Naive thymus-derived CD4-positive, alpha-beta T cell (primary cell): ENCODE data around the gene CHI3L2. TPM values are rescaled to one million over a fixed set of nuclear protein-coding genes. Genes with fewer than 3 reads are reported as not detected.

Source experiments
- ATAC-seq: fragments of 150-1000 bp; cut with Tn5 transposase; 2 replicates; pipeline ENCODE4 v1.10.0; 2021; ENCODE audit warnings: mild to moderate bottlenecking, moderate library complexity
- CTCF ChIA-PET: fragments of 350-600 bp; sonication (Branson Sonifier 250); formaldehyde crosslinking; loops from one replicate; lab custom pipeline; 2021; ENCODE audit warnings: antibody characterized with exemption; lab: Charles Lee
- POLR2A ChIA-PET: fragments of 350-600 bp; sonication (Branson Sonifier 250); formaldehyde crosslinking; loops from one replicate; lab custom pipeline; 2021; ENCODE audit warnings: antibody characterized with exemption, inconsistent platforms; lab: Charles Lee
- DNase-seq, 9 donors: peaks; one replicate each; pipeline versions ENCODE4 v3.0.0 to v3.0.0-alpha.2; 2020 to 2022; ENCODE audit warnings: mixed read lengths in 1 of 9
- H3K27ac ChIP-seq: one replicate; pipeline ENCODE4 v1.7.0; 2013; ENCODE audit warnings: mild to moderate bottlenecking, low read depth, low read length, moderate library complexity
- H3K27me3 ChIP-seq, 2 donors: one replicate each; pipeline ENCODE4 v1.7.0; 2013; ENCODE audit warnings: low read length in 2 of 2, mild to moderate bottlenecking in 2 of 2, moderate library complexity in 2 of 2; ENCODE audit not compliant: control insufficient read depth in 2 of 2, insufficient read depth in 2 of 2
- H3K36me3 ChIP-seq, 3 experiments: 1 replicate in 2 of 3; 2 replicates in 1 of 3; pipeline ENCODE4 v1.7.0; 2013; ENCODE audit warnings: low read length in 3 of 3, mild to moderate bottlenecking in 3 of 3, moderate library complexity in 1 of 3; ENCODE audit not compliant: insufficient read depth in 3 of 3, control insufficient read depth in 2 of 3
- H3K4me1 ChIP-seq, 2 donors: one replicate each; pipeline ENCODE4 v1.7.0; 2013; ENCODE audit warnings: low read length in 2 of 2, mild to moderate bottlenecking in 2 of 2, moderate library complexity in 1 of 2; ENCODE audit not compliant: control insufficient read depth in 2 of 2, insufficient read depth in 2 of 2
- H3K4me3 ChIP-seq: 2 replicates; pipeline ENCODE4 v1.7.0; 2013; ENCODE audit warnings: mild to moderate bottlenecking, low read length
- H3K9me3 ChIP-seq, 3 experiments: 1 replicate in 2 of 3; 2 replicates in 1 of 3; pipeline ENCODE4 v1.7.0; 2013; ENCODE audit warnings: low read length in 3 of 3; ENCODE audit not compliant: control insufficient read depth in 2 of 3
- H3K27ac Mint-ChIP-seq, 9 donors: one replicate each; pipeline ENCODE4 v1.8.0; 2020 to 2022; ENCODE audit warnings: mixed read lengths in 9 of 9, mild to moderate bottlenecking in 8 of 9, moderate library complexity in 5 of 9, inconsistent platforms in 2 of 9
- H3K27me3 Mint-ChIP-seq, 5 donors: one replicate each; pipeline ENCODE4 v1.8.0; 2021 to 2022; ENCODE audit warnings: mixed read lengths in 5 of 5, mild to moderate bottlenecking in 1 of 5
- H3K36me3 Mint-ChIP-seq, 5 donors: one replicate each; pipeline ENCODE4 v1.8.0; 2020 to 2022; ENCODE audit warnings: mixed read lengths in 5 of 5, mild to moderate bottlenecking in 3 of 5, inconsistent platforms in 1 of 5
- H3K4me1 Mint-ChIP-seq, 7 donors: one replicate each; pipeline ENCODE4 v1.8.0; 2020 to 2022; ENCODE audit warnings: mixed read lengths in 7 of 7, mild to moderate bottlenecking in 3 of 7, inconsistent platforms in 1 of 7
- H3K4me3 Mint-ChIP-seq, 10 donors: one replicate each; pipeline ENCODE4 v1.8.0; 2020 to 2022; ENCODE audit warnings: mild to moderate bottlenecking in 10 of 10, mixed read lengths in 10 of 10, moderate library complexity in 6 of 10, inconsistent platforms in 2 of 10
- H3K9me3 Mint-ChIP-seq, 11 donors: one replicate each; pipeline ENCODE4 v1.8.0; 2020 to 2022; ENCODE audit warnings: mixed read lengths in 11 of 11, mild to moderate bottlenecking in 4 of 11, inconsistent platforms in 1 of 11, moderate library complexity in 1 of 11
- intact Hi-C, 2 donors: fragments of 100-400 bp; cut with micrococcal nuclease; formaldehyde crosslinking; loops; one replicate each; pipeline ENCODE4 v1.15.1; 2023
- polyA plus RNA-seq, 2 donors: library from polyadenylated mRNA; unstranded; fragments of 300-500 nt; fragmentation: Illumina TruSeq; gene quantifications; one replicate each; pipeline ENCODE4 v1.2.3, GENCODE V29; 2021
- total RNA-seq, 6 experiments: library from RNA in 5 of 6; stranded (reverse) in 5 of 6; gene quantifications; 1 replicate in 5 of 6; 2 replicates in 1 of 6; pipeline ENCODE4 v1.2.3 and lab custom pipeline; 2021 to 2026

The CHI3L2 gene
- total and polyA plus RNA-seq, 7 experiments from 2014 or later, result 7.0 to 136 (median 29.1) TPM

- DNase-seq, result peak in 7 of 9 donors; percentile 25 to 54 (median 37)
These were observed 24.1 kb downstream of the CHI3L2 start for GRCh38 chr1:111251570-111251969.

DNA sequence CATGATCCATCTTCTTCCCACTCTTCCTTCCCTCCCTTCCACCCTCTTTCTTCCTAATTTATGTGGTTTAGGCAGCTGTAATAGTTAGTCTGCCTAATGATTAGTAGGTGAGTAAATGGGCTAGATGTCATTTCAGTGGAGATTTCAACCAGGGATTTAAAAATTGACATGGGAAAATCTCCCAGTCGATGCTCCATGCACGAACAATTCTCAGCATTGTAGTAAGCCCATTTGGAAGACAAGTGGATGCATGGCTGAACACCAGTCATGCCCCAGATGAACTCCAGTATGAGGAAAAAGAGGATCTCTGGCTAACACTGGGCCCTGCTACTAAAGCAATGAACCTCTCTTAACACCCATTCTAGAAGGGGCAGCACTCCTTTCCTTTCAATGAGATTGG lies 25.3 kb downstream of the CHI3L2 start:
- ChIA-PET CTCF (interaction anchor here (1.4 kb wide), 1 partner anchor 147 kb away, joined by 4 read pairs; no protein-coding TSS in a partner anchor), POLR2A (interaction anchor here (0.8 to 2.2 kb wide), 2 partner anchors 27 to 30 kb away, joined by 4 to 11 read pairs; no protein-coding TSS in a partner anchor)
- intact Hi-C loops, result no loop called here
- Mint-ChIP-seq H3K9me3 (no peaks in the 10 kb centered on the region), H3K27me3 (peaks cover 0 to 8% (median 0%) of the 10 kb centered on the region in 5 donors), H3K27ac (peak overlapping the region in 3 of 9 donors; percentile 37 to 60 (median 51)), H3K36me3 (peaks cover 0 to 3% (median 0%) of the 10 kb centered on the region in 5 donors), H3K4me1 (peaks cover 9 to 46% (median 39%) of the 10 kb centered on the region in 7 donors), H3K4me3 (no peak overlapping the region)
- H3K4me3 ChIP-seq, result no peak overlapping the region
- no peak overlapping the region for H3K27ac ChIP-seq
- ATAC-seq (no peak), DNase-seq (no peak)
- no peaks in the 10 kb centered on the region for H3K9me3 ChIP-seq
- peaks cover 4 to 10% of the 10 kb centered on the region in 2 donors for H3K4me1 ChIP-seq
- H3K27me3 ChIP-seq, result no peaks in the 10 kb centered on the region
- no peaks in the 10 kb centered on the region for H3K36me3 ChIP-seq

More at GRCh38 chr1:111251570-111251969, 24.1 kb downstream of the CHI3L2 start:
- no peak overlapping the region for H3K4me3 ChIP-seq
- Mint-ChIP-seq H3K4me3 (peak overlapping the region in 6 of 10 donors; percentile 7 to 56 (median 24)), H3K4me1 (peaks cover 9 to 45% (median 39%) of the 10 kb centered on the region in 7 donors), H3K36me3 (peaks cover 0 to 3% (median 0%) of the 10 kb centered on the region in 5 donors), H3K27me3 (peaks cover 0 to 8% (median 0%) of the 10 kb centered on the region in 5 donors), H3K9me3 (no peaks in the 10 kb centered on the region), H3K27ac (peak overlapping the region; percentile 57 to 95 (median 67))
- ChIA-PET CTCF (interaction anchor here (0.7 to 1.3 kb wide), 4 partner anchors 27 to 54 kb away, joined by 3 to 4 read pairs (median 3); no protein-coding TSS in a partner anchor), POLR2A (interaction anchor here (0.7 to 2.2 kb wide), 6 partner anchors 13 to 69 kb away, joined by 3 to 11 read pairs (median 4); no protein-coding TSS in a partner anchor)
- peak; percentile 82 for ATAC-seq
- H3K36me3 ChIP-seq, result no peaks in the 10 kb centered on the region
- intact Hi-C loops, result loop anchor here in 1 of 2 donors (2.0 kb wide), 2 partner anchors 19 to 23 kb away; no protein-coding TSS in a partner anchor
- peaks cover 4 to 10% of the 10 kb centered on the region in 2 donors for H3K4me1 ChIP-seq
- no peaks in the 10 kb centered on the region for H3K9me3 ChIP-seq
- H3K27ac ChIP-seq, result peak overlapping the region; percentile 6
- H3K27me3 ChIP-seq, result no peaks in the 10 kb centered on the region

DNA sequence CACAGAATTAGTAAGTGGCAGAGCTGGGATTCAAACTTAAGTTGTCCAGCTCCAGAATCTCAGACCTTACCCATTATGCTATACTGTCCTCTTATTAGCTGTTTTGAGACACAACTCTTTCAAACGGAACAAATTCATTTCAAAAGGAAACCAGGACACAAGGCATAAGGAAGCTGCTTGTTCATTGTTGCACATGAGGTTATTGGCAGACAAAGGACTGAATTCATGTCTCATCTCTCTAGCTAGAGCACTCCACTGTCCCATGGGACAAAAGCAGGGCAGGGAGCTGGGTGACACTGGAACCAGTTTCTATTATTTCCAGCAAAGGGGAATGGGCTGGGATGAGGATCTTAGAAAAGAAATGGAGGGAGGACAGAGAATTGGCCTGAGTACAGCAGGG lies 26.4 kb downstream of the CHI3L2 start:
- H3K27ac Mint-ChIP-seq, result no peak overlapping the region
- DNase-seq (no peak), ATAC-seq (no peak)
- H3K36me3 ChIP-seq, result no peaks in the 10 kb centered on the region
- CTCF ChIA-PET, result interaction anchor here (0.5 to 1.4 kb wide), 2 partner anchors 146 to 340 kb away, joined by 3 to 4 read pairs; no protein-coding TSS in a partner anchor
- peaks cover 0 to 11% (median 0%) of the 10 kb centered on the region in 5 donors for H3K27me3 Mint-ChIP-seq
- no peaks in the 10 kb centered on the region for H3K9me3 Mint-ChIP-seq
- no peak overlapping the region for H3K4me3 ChIP-seq
- intact Hi-C loops, result no loop called here
- no peaks in the 10 kb centered on the region for H3K27me3 ChIP-seq
- no peak overlapping the region for H3K27ac ChIP-seq
- peaks cover 4 to 10% of the 10 kb centered on the region in 2 donors for H3K4me1 ChIP-seq
- POLR2A ChIA-PET, result interaction anchor here (0.6 kb wide), 1 partner anchor 16 kb away, joined by 3 read pairs; no protein-coding TSS in a partner anchor
- H3K9me3 ChIP-seq, result no peaks in the 10 kb centered on the region
- H3K36me3 Mint-ChIP-seq, result peaks cover 0 to 3% (median 0%) of the 10 kb centered on the region in 5 donors
- no peak overlapping the region for H3K4me3 Mint-ChIP-seq
- H3K4me1 Mint-ChIP-seq, result peaks cover 9 to 46% (median 39%) of the 10 kb centered on the region in 7 donors

GRCh38 chr1:111256988-111257658 lies 29.6 kb downstream of the CHI3L2 start:
- Histone ChIP-seq H3K27ac (no peak overlapping the region), H3K27me3 (no peaks in the 10 kb centered on the region), H3K36me3 (no peaks in the 10 kb centered on the region), H3K4me1 (peaks cover 0 to under 1% of the 10 kb centered on the region in 2 donors), H3K9me3 (no peaks in the 10 kb centered on the region), H3K4me3 (no peak overlapping the region)
- peaks cover 0 to 3% (median 0%) of the 10 kb centered on the region in 11 donors for H3K9me3 Mint-ChIP-seq
- H3K4me3 Mint-ChIP-seq, result no peak overlapping the region
- H3K4me1 Mint-ChIP-seq, result peaks cover 0 to 29% (median 21%) of the 10 kb centered on the region in 7 donors
- H3K36me3 Mint-ChIP-seq, result peaks cover 0 to 3% (median 0%) of the 10 kb centered on the region in 5 donors
- ATAC-seq (no peak), DNase-seq (no peak)
- ChIA-PET POLR2A (interaction anchor here (0.8 to 1.4 kb wide), 2 partner anchors 32 to 75 kb away, joined by 3 to 4 read pairs; no protein-coding TSS in a partner anchor), CTCF (interaction anchor here (0.6 to 1.8 kb wide), 2 partner anchors 29 to 30 kb away, joined by 3 to 4 read pairs; partner anchors contain the start of gene CHI3L2)
- peaks cover 0 to 27% (median 0%) of the 10 kb centered on the region in 5 donors for H3K27me3 Mint-ChIP-seq
- H3K27ac Mint-ChIP-seq, result no peak overlapping the region
- intact Hi-C loops, result no loop called here

DNA sequence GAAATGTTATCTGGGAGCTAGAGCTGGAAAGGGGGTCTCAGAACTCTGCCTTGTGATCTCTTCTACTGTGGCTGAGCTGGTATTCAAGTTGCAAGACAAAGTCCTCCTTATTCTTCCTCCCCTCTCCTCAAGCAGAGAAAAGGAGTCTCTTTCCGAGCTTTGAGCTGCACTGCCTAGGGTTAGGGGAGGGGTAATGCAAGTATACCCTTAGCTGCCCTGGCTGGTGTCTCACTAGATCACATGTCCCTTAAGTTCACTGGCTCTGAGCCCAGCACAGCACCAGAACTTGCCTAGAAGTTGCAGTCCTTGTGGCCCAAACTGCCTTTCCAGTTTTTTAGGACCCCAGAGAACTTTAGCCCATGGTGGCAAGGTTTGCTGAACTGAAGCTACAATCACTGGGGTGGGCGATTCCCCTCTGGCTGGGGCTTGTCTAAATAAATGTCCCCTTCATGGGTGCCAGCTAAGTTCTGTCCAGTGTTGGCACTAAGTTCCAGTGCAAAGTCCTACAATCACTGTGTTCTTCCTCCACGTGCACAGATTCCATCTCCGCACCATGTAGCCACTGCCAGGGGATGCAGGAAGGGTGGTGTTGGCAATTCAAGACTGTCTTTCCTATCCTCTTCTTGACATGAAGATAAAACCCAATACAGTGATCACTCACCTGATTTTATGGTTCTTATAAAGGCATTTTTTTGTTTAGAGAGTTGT lies 40.4 kb downstream of the CHI3L2 start:
- H3K36me3 Mint-ChIP-seq, result peaks cover 4 to 16% (median 11%) of the 10 kb centered on the region in 5 donors
- ATAC-seq, result no peak
- Histone ChIP-seq H3K27ac (no peak overlapping the region), H3K4me1 (no peaks in the 10 kb centered on the region), H3K4me3 (no peak overlapping the region), H3K9me3 (no peaks in the 10 kb centered on the region), H3K27me3 (peaks cover 5 to 6% of the 10 kb centered on the region in 2 donors), H3K36me3 (no peaks in the 10 kb centered on the region)
- no peak overlapping the region for H3K4me3 Mint-ChIP-seq
- H3K27ac Mint-ChIP-seq, result no peak overlapping the region
- peaks cover 0 to 28% (median 13%) of the 10 kb centered on the region in 11 donors for H3K9me3 Mint-ChIP-seq
- H3K4me1 Mint-ChIP-seq, result peaks cover 6 to 14% (median 11%) of the 10 kb centered on the region in 7 donors
- intact Hi-C loops, result no loop called here
- H3K27me3 Mint-ChIP-seq, result peaks cover 10 to 58% (median 29%) of the 10 kb centered on the region in 5 donors
- ChIA-PET CTCF (no interaction called here), POLR2A (no interaction called here)
- DNase-seq, result no peak

GRCh38 chr1:111269825-111270406 lies 42.4 kb downstream of the CHI3L2 start:
- no peak overlapping the region for H3K27ac ChIP-seq
- no peaks in the 10 kb centered on the region for H3K36me3 ChIP-seq
- ATAC-seq (no peak), DNase-seq (no peak)
- intact Hi-C loops, result loop anchor here (2.0 to 5.0 kb wide), 3 partner anchors 19 to 48 kb away; no protein-coding TSS in a partner anchor
- Mint-ChIP-seq H3K4me3 (peak overlapping the region in 2 of 10 donors; percentile 75 to 83), H3K4me1 (peaks cover 8 to 14% (median 12%) of the 10 kb centered on the region in 7 donors), H3K27me3 (peaks cover 10 to 44% (median 29%) of the 10 kb centered on the region in 5 donors), H3K9me3 (peaks cover 0 to 17% (median 12%) of the 10 kb centered on the region in 11 donors), H3K27ac (no peak overlapping the region), H3K36me3 (peaks cover 2 to 16% (median 7%) of the 10 kb centered on the region in 5 donors)
- CTCF ChIA-PET, result no interaction called here
- peaks cover 5 to 6% of the 10 kb centered on the region in 2 donors for H3K27me3 ChIP-seq
- no peaks in the 10 kb centered on the region for H3K4me1 ChIP-seq
- POLR2A ChIA-PET, result interaction anchor here (0.6 kb wide), 1 partner anchor 16 kb away, joined by 3 read pairs; no protein-coding TSS in a partner anchor
- no peak overlapping the region for H3K4me3 ChIP-seq
- no peaks in the 10 kb centered on the region for H3K9me3 ChIP-seq
